ENCODE data around the gene C1QTNF12.
"Not testable (repeated sequence)": the region's sequence is repeated elsewhere in the genome, so short reads cannot be mapped to it uniquely, and the experiment has no call there.

Gene C1QTNF12

DNA sequence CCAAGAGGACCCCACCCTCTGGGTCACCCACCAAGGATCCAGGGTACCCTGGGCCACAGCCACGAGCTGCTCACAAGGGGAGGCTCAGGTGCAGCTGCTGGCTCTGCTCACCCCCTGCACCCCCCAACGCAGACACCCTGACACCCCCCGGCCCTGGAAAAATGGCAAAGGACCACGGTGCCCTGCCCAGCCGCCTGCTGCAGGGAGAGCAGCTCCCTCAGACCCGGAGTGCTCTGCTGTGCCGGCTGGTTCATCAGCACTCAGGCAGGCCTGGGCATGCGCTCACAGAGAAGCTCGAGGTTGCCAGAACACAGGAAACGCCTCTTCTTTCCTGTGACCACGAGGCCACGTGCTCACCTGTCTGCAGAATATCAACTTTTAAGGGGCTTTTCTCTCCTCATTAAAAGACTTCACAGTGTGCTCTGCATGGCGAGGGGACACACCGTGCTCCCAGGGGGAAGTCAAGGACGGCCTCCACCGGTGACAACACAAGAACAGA is 4.3 kb upstream of the C1QTNF12 start:
- no peak for DNase-seq (ENCODE audit: insufficient read length, low spot score)
- TF ChIP-seq, protein P1, sequence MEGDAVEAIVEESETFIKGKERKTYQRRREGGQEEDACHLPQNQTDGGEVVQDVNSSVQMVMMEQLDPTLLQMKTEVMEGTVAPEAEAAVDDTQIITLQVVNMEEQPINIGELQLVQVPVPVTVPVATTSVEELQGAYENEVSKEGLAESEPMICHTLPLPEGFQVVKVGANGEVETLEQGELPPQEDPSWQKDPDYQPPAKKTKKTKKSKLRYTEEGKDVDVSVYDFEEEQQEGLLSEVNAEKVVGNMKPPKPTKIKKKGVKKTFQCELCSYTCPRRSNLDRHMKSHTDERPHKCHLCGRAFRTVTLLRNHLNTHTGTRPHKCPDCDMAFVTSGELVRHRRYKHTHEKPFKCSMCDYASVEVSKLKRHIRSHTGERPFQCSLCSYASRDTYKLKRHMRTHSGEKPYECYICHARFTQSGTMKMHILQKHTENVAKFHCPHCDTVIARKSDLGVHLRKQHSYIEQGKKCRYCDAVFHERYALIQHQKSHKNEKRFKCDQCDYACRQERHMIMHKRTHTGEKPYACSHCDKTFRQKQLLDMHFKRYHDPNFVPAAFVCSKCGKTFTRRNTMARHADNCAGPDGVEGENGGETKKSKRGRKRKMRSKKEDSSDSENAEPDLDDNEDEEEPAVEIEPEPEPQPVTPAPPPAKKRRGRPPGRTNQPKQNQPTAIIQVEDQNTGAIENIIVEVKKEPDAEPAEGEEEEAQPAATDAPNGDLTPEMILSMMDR (IDR thresholded peaks at IDR 0.05; ENCODE audit: insufficient read depth, missing control alignments): no peak
- FAIRE-seq: no peak

- not testable (repeated sequence) for FAIRE-seq; DNase-seq (ENCODE audit: insufficient read length, low spot score)
Measured at GRCh38 chr1:1248009-1248913, 1.7 kb upstream of the C1QTNF12 start.

DNA sequence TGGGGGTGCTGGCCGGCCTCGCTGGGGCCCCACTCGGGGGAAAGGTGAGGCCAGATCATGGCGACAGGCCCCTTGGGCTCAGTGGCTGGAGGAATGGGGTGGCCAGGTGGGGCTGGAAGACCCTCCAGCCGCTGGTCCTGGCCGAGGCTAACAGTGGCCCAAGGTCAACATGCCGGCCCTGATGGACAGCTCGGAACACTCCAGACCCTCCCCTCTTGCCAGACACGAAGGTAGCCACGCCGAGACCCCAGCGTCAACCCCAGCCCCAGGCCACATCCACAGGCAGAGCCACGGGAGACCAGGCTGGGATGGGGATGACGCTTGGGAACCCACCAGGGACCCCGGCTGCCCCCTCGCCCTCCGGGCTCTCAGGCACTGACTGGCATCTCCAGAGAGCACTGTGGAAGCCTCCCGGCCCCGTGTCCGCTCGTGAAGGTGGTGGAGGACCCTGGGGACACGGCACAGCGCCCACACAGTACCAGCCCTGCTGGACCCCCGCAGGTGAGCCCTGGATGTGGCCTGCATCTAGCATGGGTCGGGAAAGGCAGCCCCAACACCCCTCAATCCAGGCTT is 905 bp upstream of the C1QTNF12 start:
- DNase-seq (ENCODE audit: insufficient read length, low spot score) (no peak), FAIRE-seq (no peak)
- TF ChIP-seq, protein P1 (IDR thresholded peaks at IDR 0.05; ENCODE audit: insufficient read depth, missing control alignments): no peak

DNA sequence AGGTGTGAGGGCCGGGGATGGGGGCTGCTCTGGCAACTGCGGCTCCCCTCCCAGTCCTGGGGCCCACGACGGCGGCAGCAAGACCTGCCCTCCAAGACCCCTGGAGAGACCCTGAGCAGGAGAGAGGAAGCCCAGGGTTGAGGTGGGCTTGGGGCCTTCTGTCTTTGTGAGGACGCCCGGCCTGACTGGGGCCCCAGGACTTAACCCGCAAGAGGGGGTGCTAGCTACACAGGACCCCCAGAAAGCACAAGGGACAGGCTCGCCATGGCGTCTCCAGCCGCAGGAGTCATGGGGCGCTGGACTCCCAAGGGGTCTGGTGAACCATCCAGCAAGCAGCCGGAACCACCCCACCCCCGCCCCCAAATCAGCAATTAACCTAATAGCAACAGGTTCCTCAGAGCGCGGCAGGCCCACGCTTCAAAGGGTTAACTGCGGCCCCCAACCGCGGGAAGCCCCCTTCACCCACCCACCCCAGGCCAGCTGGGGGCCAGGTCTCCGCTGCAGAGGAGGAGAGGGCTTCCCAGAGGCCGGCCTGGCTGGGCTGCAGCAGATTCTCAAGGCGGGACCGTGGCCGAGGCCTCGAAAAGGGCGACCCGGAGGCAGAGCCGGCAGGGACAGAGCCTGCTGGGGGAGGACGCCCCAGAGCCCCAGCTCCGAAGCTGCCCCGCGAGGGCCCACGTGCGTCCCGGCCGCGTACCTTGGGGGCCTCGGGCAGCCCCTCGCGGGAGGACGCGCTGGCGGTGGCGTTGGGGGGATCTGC is 525 bp downstream of the C1QTNF12 start:
- TF ChIP-seq, protein P1 (IDR thresholded peaks at IDR 0.05; ENCODE audit: insufficient read depth, missing control alignments): no peak
- DNase-seq (ENCODE audit: insufficient read length, low spot score): no peak
- FAIRE-seq: no peak

GRCh38 chr1:1245178-1245816 is 1.2 kb downstream of the C1QTNF12 start:
- FAIRE-seq (no peak), DNase-seq (ENCODE audit: insufficient read length, low spot score) (no peak)
- TF ChIP-seq, protein P1 (IDR thresholded peaks at IDR 0.05; ENCODE audit: insufficient read depth, missing control alignments): no peak

GRCh38 chr1:1244192-1244811 is 2.2 kb downstream of the C1QTNF12 start:
- TF ChIP-seq, protein P1 (IDR thresholded peaks at IDR 0.05; ENCODE audit: insufficient read depth, missing control alignments): no peak
- FAIRE-seq (no peak), DNase-seq (ENCODE audit: insufficient read length, low spot score) (no peak)

GRCh38 chr1:1243807-1244191 is 2.7 kb downstream of the C1QTNF12 start:
- DNase-seq (ENCODE audit: insufficient read length, low spot score) (no peak), FAIRE-seq (no peak)
- TF ChIP-seq, protein P1 (IDR thresholded peaks at IDR 0.05; ENCODE audit: insufficient read depth, missing control alignments): no peak
